ENCODE results near the gene SGPL1.

Gene SGPL1

DNA sequence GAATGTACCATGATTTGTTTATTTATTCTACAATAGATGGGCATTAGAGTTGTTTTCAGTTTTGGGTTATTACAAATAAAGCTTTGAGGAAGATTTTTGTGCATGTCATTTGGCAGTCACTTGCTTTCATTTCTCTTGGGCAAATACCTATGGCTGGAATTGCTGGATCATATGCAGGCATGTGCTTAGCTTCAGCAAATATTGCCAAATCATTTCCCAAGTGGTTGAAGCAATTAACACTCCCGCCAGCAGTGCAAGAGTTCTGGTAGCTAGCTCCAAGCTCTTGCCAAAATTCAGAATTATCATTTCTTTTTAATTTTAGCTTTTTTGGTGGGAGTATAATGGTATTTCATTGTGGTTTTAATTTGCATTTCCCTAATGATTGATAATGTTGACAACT is 105.5 kb downstream of the SGPL1 start:
- no peak for DNase-seq (ENCODE audit: low spot score)

DNA sequence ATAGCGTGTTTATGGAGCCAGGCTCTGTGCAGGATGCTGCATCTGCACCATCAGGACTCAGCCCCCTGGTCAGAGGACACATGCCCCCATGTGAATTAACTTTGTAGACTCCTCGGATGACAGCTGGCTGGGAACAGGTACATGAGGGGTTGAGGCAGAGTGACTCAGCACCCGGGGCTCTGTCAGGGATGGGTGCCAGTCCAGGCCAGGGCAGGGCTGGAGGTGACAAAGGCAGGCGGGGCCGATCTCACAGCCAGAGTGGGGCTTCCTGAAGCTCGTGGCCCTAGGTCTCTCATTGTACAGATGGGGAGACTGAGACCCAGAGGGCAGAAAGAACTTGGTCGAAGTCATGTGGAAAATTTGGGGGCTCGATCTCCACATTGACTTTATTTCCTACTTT is 107.9 kb downstream of the SGPL1 start:
- no peak for DNase-seq (ENCODE audit: low spot score)

DNA sequence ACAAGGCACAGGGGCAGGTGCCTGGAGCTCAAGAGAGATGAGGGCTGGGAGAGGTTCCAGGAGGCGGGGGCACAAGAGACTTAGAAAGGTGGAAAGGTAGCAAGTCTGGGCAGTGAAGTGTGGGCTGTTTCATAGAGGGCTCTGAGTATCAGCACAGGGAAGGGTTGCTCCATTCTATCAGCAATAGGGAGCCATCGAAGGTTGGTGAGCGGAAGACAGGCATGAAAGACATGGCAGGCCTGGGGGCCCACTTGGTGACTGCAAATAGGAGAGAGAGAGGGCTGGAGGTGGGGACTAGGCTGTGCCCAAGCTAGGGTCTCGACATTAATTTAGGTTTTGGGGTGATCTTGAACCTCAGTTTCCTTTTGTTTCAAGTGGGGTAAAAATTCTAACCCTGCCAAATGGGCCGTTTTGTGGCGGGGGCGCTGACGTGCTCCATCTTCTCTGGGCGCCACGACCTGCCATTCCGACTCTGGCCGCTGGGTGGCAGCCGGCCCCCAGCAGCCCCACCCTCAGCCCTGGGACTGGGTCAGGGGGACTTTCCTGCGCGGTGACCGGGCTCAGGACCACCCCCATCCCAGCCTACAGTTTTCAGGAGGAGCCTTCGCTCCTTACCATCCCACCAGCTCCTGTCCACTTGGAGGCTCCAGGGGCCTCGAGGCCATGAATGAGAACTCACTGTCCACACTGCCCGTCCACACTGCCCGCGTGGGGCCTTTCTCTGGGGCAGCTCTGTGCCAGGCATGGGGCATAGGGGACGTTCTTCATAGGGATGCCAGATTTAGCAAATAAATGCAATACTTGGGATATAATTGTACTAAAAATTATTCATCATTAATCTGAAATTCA is 109.9 kb downstream of the SGPL1 start:
- peak; percentile 47 for DNase-seq (ENCODE audit: low spot score)

- DNase-seq (ENCODE audit: low spot score) = peak; percentile 74
Measured at GRCh38 chr10:70926226-70927000, 110.7 kb downstream of the SGPL1 start.

GRCh38 chr10:70927189-70927943 is 111.6 kb downstream of the SGPL1 start:
- no peak for DNase-seq (ENCODE audit: low spot score)

GRCh38 chr10:70928140-70928539 is 112.4 kb downstream of the SGPL1 start:
- no peak for DNase-seq (ENCODE audit: low spot score)

DNA sequence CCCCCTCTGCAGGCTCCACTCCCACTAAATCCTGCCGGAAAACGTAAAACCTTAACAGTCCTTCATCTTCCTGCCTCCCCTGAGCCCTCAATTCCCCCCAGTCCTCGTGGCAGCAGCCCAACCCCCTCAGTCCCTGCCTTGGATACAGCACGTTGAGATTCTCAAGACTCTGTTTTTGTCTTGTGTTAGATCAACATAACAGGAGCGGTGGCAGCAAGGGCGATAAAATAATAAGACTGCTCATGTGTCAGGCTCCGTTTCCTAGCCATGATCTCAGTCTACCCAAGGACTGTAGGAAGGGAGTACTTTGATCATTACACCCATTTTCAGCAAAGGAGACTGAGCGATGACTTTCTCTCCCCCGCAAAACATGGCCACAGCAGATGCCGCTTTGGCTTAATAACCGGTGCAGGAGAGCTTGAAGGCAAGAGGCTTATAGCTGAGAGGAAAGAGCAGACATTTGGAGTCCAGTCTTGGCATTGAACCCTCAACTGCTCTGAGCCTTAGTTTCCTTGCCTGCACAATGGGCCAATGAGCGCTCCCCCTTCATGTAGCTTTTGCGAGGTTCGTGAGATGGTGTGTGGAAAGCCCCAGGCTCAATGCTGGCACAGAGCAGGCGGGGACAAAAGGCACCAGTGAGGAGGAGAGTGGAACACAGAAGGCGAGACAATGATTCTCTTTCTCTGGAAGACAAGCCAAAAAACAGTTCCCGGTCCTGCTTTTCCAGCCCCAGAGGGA is 114.7 kb downstream of the SGPL1 start:
- DNase-seq (ENCODE audit: low spot score) = peak; percentile 52
